Neural cell (in vitro differentiated cells): ENCODE results near the gene TOP1. TPM values are rescaled to one million over a fixed set of nuclear protein-coding genes. Genes with fewer than 3 reads are reported as not detected.

ENCODE experiments used
- H2AFZ ChIP-seq: fragments of 200-600, 300-800 bp; sonication (generic), shearing (Covaris generic); 2 replicates; pipeline ENCODE4 v1.6.0; 2014; ENCODE audit warnings: low read depth, mild to moderate bottlenecking, antibody characterized with exemption, low read length, moderate library complexity
- H3F3A ChIP-seq: fragments of 200-600 bp; shearing (Covaris generic); 2 replicates; pipeline ENCODE4 v1.6.1; 2016; ENCODE audit warnings: mild to moderate bottlenecking, moderate library complexity, mixed read lengths, antibody characterized with exemption, low read length; ENCODE audit not compliant: insufficient read depth, poor library complexity, severe bottlenecking
- H3K27ac ChIP-seq: fragments of 200-600, 300-800 bp; sonication (generic), shearing (Covaris generic); 2 replicates; pipeline ENCODE4 v1.5.1; 2014; ENCODE audit warnings: mild to moderate bottlenecking, low read length, moderate library complexity
- H3K27me3 ChIP-seq: fragments of 300-800, 200-600 bp; sonication (generic), shearing (Covaris generic); 2 replicates; pipeline ENCODE4 v1.6.0; 2014; ENCODE audit warnings: mild to moderate bottlenecking, low read depth, low read length, moderate library complexity; ENCODE audit not compliant: insufficient read depth
- H3K36me3 ChIP-seq: fragments of 300-800, 200-600 bp; sonication (generic), shearing (Covaris generic); 2 replicates; pipeline ENCODE4 v1.5.1; 2014; ENCODE audit warnings: mild to moderate bottlenecking, antibody characterized with exemption, low read length, moderate library complexity; ENCODE audit not compliant: insufficient read depth
- H3K4me2 ChIP-seq: fragments of 300-800, 200-600 bp; sonication (generic), shearing (Covaris generic); 2 replicates; pipeline ENCODE4 v1.6.0; 2014; ENCODE audit warnings: mild to moderate bottlenecking, low read length
- H3K4me3 ChIP-seq: fragments of 300-800, 200-600 bp; sonication (generic), shearing (Covaris generic); 2 replicates; pipeline ENCODE4 v1.5.1; 2014; ENCODE audit warnings: mild to moderate bottlenecking, low read length, moderate library complexity
- H3K79me2 ChIP-seq: fragments of 200-600 bp; shearing (Covaris generic); replicated peaks from 2 replicates; pipeline ENCODE4 v1.6.0; 2014; ENCODE audit warnings: mild to moderate bottlenecking, low read length, moderate library complexity; ENCODE audit not compliant: insufficient read depth
- H3K9ac ChIP-seq: fragments of 300-800, 200-600 bp; sonication (generic), shearing (Covaris generic); 2 replicates; pipeline ENCODE4 v1.6.1; 2016; ENCODE audit warnings: mild to moderate bottlenecking, low read length, mixed read lengths
- H3K9me2 ChIP-seq: fragments of 200-600 bp; shearing (Covaris generic); 2 replicates; pipeline ENCODE4 v1.6.1; 2016; ENCODE audit warnings: mild to moderate bottlenecking, low read length, mixed read lengths; ENCODE audit not compliant: insufficient read depth
- H3K9me3 ChIP-seq: fragments of 200-600, 300-800 bp; sonication (generic), shearing (Covaris generic); 2 replicates; pipeline ENCODE4 v1.6.1; 2016; ENCODE audit warnings: mild to moderate bottlenecking, mixed run types, low read length, moderate library complexity, mixed read lengths
- H4K20me1 ChIP-seq: fragments of 200-600 bp; shearing (Covaris generic); 2 replicates; pipeline ENCODE4 v1.6.1; 2016; ENCODE audit warnings: mild to moderate bottlenecking, mixed run types; ENCODE audit not compliant: insufficient read depth
- CTCF ChIP-seq: fragments of 450-650 bp; IDR thresholded peaks from 2 replicates; pipeline ENCODE4 v1.5.1; 2014; ENCODE audit warnings: antibody characterized with exemption, mild to moderate bottlenecking, moderate library complexity; ENCODE audit not compliant: poor library complexity, severe bottlenecking
- EP300 ChIP-seq: fragments of 450-650 bp; conservative IDR thresholded peaks from 2 replicates; pipeline ENCODE4 v1.6.1; 2014; ENCODE audit warnings: antibody characterized with exemption, mild to moderate bottlenecking, moderate library complexity; ENCODE audit not compliant: poor library complexity, severe bottlenecking
- EZH2 ChIP-seq: fragments of 200-600, 300-800 bp; shearing (Covaris generic), sonication (generic); IDR thresholded peaks from 2 replicates; pipeline ENCODE4 v1.6.1; 2014; ENCODE audit warnings: antibody characterized with exemption, low read length, borderline replicate concordance, mild to moderate bottlenecking; ENCODE audit not compliant: insufficient read depth, poor library complexity, severe bottlenecking
- MXI1 ChIP-seq: fragments of 450-650 bp; conservative IDR thresholded peaks from 2 replicates; pipeline ENCODE4 v1.6.1; 2014; ENCODE audit warnings: antibody characterized with exemption, mild to moderate bottlenecking; ENCODE audit not compliant: poor library complexity, severe bottlenecking
- POLR2AphosphoS5 ChIP-seq: IDR thresholded peaks from 2 replicates; pipeline ENCODE4 v1.6.1; 2012
- RAD21 ChIP-seq: fragments of 450-650 bp; conservative IDR thresholded peaks from 2 replicates; pipeline ENCODE4 v1.6.1; 2014; ENCODE audit warnings: antibody characterized with exemption, mild to moderate bottlenecking, moderate library complexity
- REST ChIP-seq: IDR thresholded peaks from 2 replicates; pipeline ENCODE4 v1.6.1; 2012; ENCODE audit warnings: borderline replicate concordance
- SMC3 ChIP-seq: fragments of 450-650 bp; conservative IDR thresholded peaks from 2 replicates; pipeline ENCODE4 v1.6.1; 2014; ENCODE audit warnings: antibody characterized with exemption, mild to moderate bottlenecking, moderate library complexity; ENCODE audit not compliant: poor library complexity
- TAF1 ChIP-seq: IDR thresholded peaks from 2 replicates; pipeline ENCODE4 v1.6.1; 2012; ENCODE audit warnings: low read depth
- polyA plus RNA-seq: library from polyadenylated mRNA; depleted of rRNA; stranded (reverse); fragments of >200 nt; gene quantifications from 2 replicates; pipeline ENCODE4 v1.2.3, GENCODE V29; 2014

Gene TOP1
- polyA plus RNA-seq, 1 donor from 2014 or later = 33.2 TPM

GRCh38 chr20:40980106-40980827, 48.4 kb upstream of the TOP1 start:
- Histone ChIP-seq H2AFZ (no peak overlapping the region), H3K79me2 (no peaks in the 10 kb centered on the region), H3K9me3 (no peaks in the 10 kb centered on the region), H3K4me3 (no peak overlapping the region), H3K27ac (no peak overlapping the region), H3K4me2 (no peak overlapping the region), H4K20me1 (no peaks in the 10 kb centered on the region), H3K36me3 (no peaks in the 10 kb centered on the region), H3K9ac (no peak overlapping the region), H3K27me3 (no peaks in the 10 kb centered on the region), H3K9me2 (no peaks in the 10 kb centered on the region), H3F3A (no peaks in the 10 kb centered on the region)
- TF ChIP-seq EP300 (no peak), EZH2 (no peak), MXI1 (no peak), REST (no peak), POLR2AphosphoS5 (no peak), CTCF (no peak), RAD21 (no peak), TAF1 (no peak), SMC3 (no peak)

GRCh38 chr20:40980828-40981310, 47.8 kb upstream of the TOP1 start:
- Histone ChIP-seq H2AFZ (no peak overlapping the region), H3K79me2 (no peaks in the 10 kb centered on the region), H3K4me2 (no peak overlapping the region), H3K36me3 (no peaks in the 10 kb centered on the region), H3K4me3 (no peak overlapping the region), H3K27ac (no peak overlapping the region), H4K20me1 (no peaks in the 10 kb centered on the region), H3K9me2 (no peaks in the 10 kb centered on the region), H3K9ac (no peak overlapping the region), H3F3A (no peaks in the 10 kb centered on the region), H3K27me3 (no peaks in the 10 kb centered on the region), H3K9me3 (no peaks in the 10 kb centered on the region)
- no peak for TF ChIP-seq EZH2
- no peak for TF ChIP-seq EP300
- TF ChIP-seq TAF1 = no peak
- no peak for TF ChIP-seq REST
